Karpas-422 (cell line): ENCODE data around the gene DIP2B. TPM values are rescaled to one million over a fixed set of nuclear protein-coding genes. Genes with fewer than 3 reads are reported as not detected.
A peak's percentile ranks its signal among the peaks of the same experiment; 100 is the strongest.

ENCODE experiments used
- DNase-seq: peaks from one replicate; pipeline ENCODE4 v3.0.0-alpha.2; 2015
- H2AFZ ChIP-seq: fragments of 200-600 bp; sonication (generic); 2 replicates; pipeline ENCODE4 v1.6.1; 2014; ENCODE audit warnings: antibody characterized with exemption, low read length, mixed read lengths
- H3K27ac ChIP-seq: fragments of 200-600 bp; sonication (generic); 2 replicates; pipeline ENCODE4 v1.5.1; 2014; ENCODE audit warnings: mild to moderate bottlenecking, low read length, moderate library complexity
- H3K27me3 ChIP-seq: fragments of 200-600 bp; sonication (generic); 2 replicates; pipeline ENCODE4 v1.6.1; 2014; ENCODE audit warnings: low read length, mixed read lengths
- H3K36me3 ChIP-seq: fragments of 200-600 bp; sonication (generic); 2 replicates; pipeline ENCODE4 v1.6.1; 2014; ENCODE audit warnings: low read length, mixed read lengths; ENCODE audit not compliant: insufficient read depth
- H3K4me1 ChIP-seq: fragments of 200-600 bp; sonication (generic); 2 replicates; pipeline ENCODE4 v1.6.1; 2014; ENCODE audit warnings: mild to moderate bottlenecking, low read length, mixed read lengths
- H3K4me2 ChIP-seq: fragments of 200-600 bp; sonication (generic); 2 replicates; pipeline ENCODE4 v1.6.1; 2014; ENCODE audit warnings: low read length, low read depth, mild to moderate bottlenecking; ENCODE audit not compliant: poor library complexity, severe bottlenecking
- H3K4me3 ChIP-seq: fragments of 200-600 bp; sonication (generic); 2 replicates; pipeline ENCODE4 v1.5.1; 2014; ENCODE audit warnings: mild to moderate bottlenecking, antibody characterized with exemption, low read length, mixed read lengths
- H3K79me2 ChIP-seq: fragments of 200-600 bp; sonication (generic); 2 replicates; pipeline ENCODE4 v1.6.1; 2014; ENCODE audit warnings: mild to moderate bottlenecking, low read length, mixed read lengths
- H3K9ac ChIP-seq: fragments of 200-600 bp; sonication (generic); 2 replicates; pipeline ENCODE4 v1.6.0; 2014; ENCODE audit warnings: low read length
- H3K9me2 ChIP-seq: fragments of 200-600 bp; sonication (generic), shearing (Covaris generic); replicated peaks from 2 replicates; pipeline ENCODE4 v1.6.0; 2014; ENCODE audit warnings: mild to moderate bottlenecking, low read length, moderate library complexity; ENCODE audit not compliant: insufficient read depth
- H3K9me3 ChIP-seq: fragments of 300-700, 200-600 bp; sonication (generic); 2 replicates; pipeline ENCODE4 v1.6.1; 2014; ENCODE audit warnings: low read length, mixed read lengths
- H4K20me1 ChIP-seq: fragments of 200-600 bp; sonication (generic); 2 replicates; pipeline ENCODE4 v1.6.1; 2014; ENCODE audit warnings: mild to moderate bottlenecking, antibody characterized with exemption, low read length, low read depth; ENCODE audit not compliant: insufficient read depth
- total RNA-seq: library from RNA; depleted of rRNA; stranded (reverse); fragments of >200 nt; shearing (Covaris generic); gene quantifications from 2 replicates; pipeline ENCODE4 v1.2.3, GENCODE V29; 2014; ENCODE audit warnings: low replicate concordance

Gene DIP2B
- total RNA-seq, 1 experiment from 2014 or later, result 37.5 TPM

DNA sequence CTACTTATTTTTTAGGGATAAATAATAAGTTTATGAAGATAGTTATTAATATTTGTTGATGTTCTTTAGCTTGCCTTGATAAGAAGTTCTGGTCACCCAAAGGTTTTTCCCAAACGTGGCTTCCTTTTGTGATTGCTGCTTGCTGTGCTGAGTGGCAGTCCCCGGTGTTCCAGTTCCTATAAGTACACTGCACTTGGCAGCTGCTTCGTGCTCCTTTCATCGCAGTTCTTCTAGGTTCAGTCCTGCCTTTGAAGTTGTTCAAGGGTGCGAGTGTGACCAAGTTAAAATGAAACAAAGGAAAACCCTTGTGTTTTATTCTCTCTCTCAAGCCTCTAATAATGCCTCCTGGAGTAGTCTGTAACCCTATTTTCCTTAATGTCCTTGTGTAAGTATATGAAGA, 130.6 kb downstream of the DIP2B start:
- Histone ChIP-seq H3K9ac (no peak overlapping the region), H4K20me1 (no peaks in the 10 kb centered on the region), H3K4me1 (peaks cover 81% of the 10 kb centered on the region), H3K27me3 (no peaks in the 10 kb centered on the region), H3K27ac (peak overlapping the region; percentile 60), H3K9me3 (no peaks in the 10 kb centered on the region), H3K9me2 (no peaks in the 10 kb centered on the region), H2AFZ (no peak overlapping the region), H3K36me3 (no peaks in the 10 kb centered on the region), H3K4me2 (no peak overlapping the region), H3K4me3 (no peak overlapping the region), H3K79me2 (peaks cover 66% of the 10 kb centered on the region)
- DNase-seq, result no peak

DNA sequence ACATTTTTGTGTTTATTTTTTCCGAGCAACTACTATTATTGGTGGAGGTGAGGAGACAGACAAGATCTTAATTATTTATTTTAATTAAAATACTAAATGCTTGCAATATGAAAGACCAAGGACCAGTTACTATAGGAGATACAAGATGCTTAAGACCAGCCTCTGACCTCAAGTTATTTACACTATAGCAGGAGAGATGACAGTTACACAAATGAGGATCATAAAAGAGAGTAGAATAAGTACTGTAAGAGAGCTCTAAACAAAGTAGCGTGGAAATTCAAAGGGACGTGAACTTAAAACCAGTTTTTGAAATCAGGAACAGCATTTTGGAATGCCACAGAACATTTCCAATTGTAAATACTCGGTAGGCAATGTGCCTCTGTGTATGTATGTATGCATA, 131.1 kb downstream of the DIP2B start:
- Histone ChIP-seq H3K36me3 (no peaks in the 10 kb centered on the region), H3K9me3 (no peaks in the 10 kb centered on the region), H3K4me1 (peaks cover 86% of the 10 kb centered on the region), H3K27me3 (no peaks in the 10 kb centered on the region), H2AFZ (no peak overlapping the region), H3K79me2 (peaks cover 71% of the 10 kb centered on the region), H3K4me2 (no peak overlapping the region), H3K4me3 (no peak overlapping the region), H3K9me2 (no peaks in the 10 kb centered on the region), H4K20me1 (no peaks in the 10 kb centered on the region), H3K27ac (peak overlapping the region; percentile 60), H3K9ac (no peak overlapping the region)
- DNase-seq, result no peak

DNA sequence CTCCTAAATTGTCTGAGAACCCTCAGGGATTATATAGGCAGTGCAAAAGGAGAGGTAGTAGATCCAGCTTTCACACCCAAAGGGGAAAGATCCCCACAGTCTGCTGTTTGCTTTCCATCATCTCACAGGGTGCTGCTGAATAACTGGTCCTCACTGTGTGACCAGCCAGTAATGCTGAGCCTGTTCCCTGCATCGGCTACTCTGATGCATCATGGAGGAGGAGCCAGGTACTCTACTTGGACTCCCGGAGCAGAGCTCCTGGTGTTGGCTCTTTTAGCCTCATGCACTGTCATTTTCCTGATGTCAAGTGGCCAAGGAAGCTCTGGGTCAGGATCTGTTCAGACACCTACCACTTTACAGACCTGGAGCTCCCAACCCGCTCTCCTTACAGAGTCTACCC, 131.7 kb downstream of the DIP2B start:
- H3K79me2 ChIP-seq, result peaks cover 70% of the 10 kb centered on the region

DNA sequence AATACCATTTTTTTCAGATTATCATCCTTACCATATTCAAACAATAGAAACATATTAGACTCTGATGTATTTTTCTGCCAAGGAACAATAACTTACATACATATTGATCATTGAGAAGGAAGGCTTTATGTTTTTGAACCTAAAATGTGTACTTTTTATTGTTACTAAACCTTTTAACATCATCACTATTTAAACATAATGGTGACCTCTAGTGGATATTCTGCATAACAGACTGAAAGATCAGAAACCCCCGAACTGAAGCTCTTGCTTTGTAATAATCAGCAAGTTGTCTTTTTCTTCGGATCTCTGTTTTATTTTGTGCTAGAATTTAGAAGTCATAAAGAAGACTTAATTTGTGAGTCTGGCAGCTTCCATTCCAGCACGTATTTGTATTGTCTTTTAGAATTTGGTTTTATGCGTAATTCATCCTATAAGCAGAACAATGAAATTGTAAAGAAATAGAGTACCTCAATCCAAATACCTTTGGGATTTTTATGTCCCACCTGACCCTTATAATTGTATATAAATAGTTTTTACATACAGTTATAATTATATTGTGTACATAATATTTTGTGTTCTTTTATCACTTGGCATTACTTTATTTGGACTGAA, 133.2 kb downstream of the DIP2B start:
- DNase-seq, result peak; percentile 79
- Histone ChIP-seq H3K9me2 (no peaks in the 10 kb centered on the region), H3K36me3 (no peaks in the 10 kb centered on the region), H2AFZ (no peak overlapping the region), H3K9me3 (no peaks in the 10 kb centered on the region), H3K27ac (peak overlapping the region; percentile 63), H3K4me2 (peak overlapping the region; percentile 57), H4K20me1 (no peaks in the 10 kb centered on the region), H3K4me1 (peaks cover 79% of the 10 kb centered on the region), H3K27me3 (no peaks in the 10 kb centered on the region), H3K4me3 (no peak overlapping the region), H3K79me2 (peaks cover 68% of the 10 kb centered on the region), H3K9ac (no peak overlapping the region)

More for the DNA sequence above, 131.7 kb downstream of the DIP2B start:
- Histone ChIP-seq H3K9me3 (no peaks in the 10 kb centered on the region), H3K9me2 (no peaks in the 10 kb centered on the region), H3K27ac (peak overlapping the region; percentile 63), H3K36me3 (no peaks in the 10 kb centered on the region), H3K4me2 (no peak overlapping the region), H3K4me1 (peaks cover 87% of the 10 kb centered on the region), H4K20me1 (no peaks in the 10 kb centered on the region), H2AFZ (no peak overlapping the region), H3K9ac (no peak overlapping the region), H3K27me3 (no peaks in the 10 kb centered on the region), H3K4me3 (no peak overlapping the region)
- DNase-seq, result no peak

DNA sequence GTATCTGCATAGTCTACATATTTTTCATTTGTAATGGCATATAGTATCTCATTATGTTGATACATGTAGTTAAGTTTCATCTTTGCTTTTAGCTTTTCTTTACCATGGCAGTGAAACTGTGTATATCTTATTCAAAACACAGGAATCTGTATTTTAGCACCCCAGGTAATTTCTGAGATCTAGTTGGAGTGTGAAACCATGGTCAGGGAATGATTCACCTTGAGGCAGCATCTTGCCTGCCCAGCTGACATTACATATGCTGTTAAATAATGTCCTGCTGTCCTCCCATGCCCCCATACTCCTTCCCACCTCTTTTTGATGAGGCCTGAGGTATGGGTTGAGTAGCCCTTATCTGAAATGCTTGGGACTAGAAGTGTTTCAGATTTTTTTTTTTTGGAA, 133.7 kb downstream of the DIP2B start:
- Histone ChIP-seq H3K9ac (no peak overlapping the region), H3K4me2 (peak overlapping the region; percentile 57), H3K4me3 (no peak overlapping the region), H3K9me2 (no peaks in the 10 kb centered on the region), H4K20me1 (no peaks in the 10 kb centered on the region), H3K79me2 (peaks cover 67% of the 10 kb centered on the region), H3K4me1 (peaks cover 74% of the 10 kb centered on the region), H3K27ac (0 out of 2 replicates have a peak overlapping the region, but pooled peaks have one; percentile 63), H3K36me3 (no peaks in the 10 kb centered on the region), H3K9me3 (no peaks in the 10 kb centered on the region), H3K27me3 (no peaks in the 10 kb centered on the region), H2AFZ (no peak overlapping the region)
- DNase-seq, result no peak

- no peak overlapping the region for H2AFZ ChIP-seq
- H3K79me2 ChIP-seq, result peaks cover 69% of the 10 kb centered on the region
- peaks cover 62% of the 10 kb centered on the region for H3K4me1 ChIP-seq
Observed at GRCh38 chr12:50639721-50640120, 134.9 kb downstream of the DIP2B start.

DNA sequence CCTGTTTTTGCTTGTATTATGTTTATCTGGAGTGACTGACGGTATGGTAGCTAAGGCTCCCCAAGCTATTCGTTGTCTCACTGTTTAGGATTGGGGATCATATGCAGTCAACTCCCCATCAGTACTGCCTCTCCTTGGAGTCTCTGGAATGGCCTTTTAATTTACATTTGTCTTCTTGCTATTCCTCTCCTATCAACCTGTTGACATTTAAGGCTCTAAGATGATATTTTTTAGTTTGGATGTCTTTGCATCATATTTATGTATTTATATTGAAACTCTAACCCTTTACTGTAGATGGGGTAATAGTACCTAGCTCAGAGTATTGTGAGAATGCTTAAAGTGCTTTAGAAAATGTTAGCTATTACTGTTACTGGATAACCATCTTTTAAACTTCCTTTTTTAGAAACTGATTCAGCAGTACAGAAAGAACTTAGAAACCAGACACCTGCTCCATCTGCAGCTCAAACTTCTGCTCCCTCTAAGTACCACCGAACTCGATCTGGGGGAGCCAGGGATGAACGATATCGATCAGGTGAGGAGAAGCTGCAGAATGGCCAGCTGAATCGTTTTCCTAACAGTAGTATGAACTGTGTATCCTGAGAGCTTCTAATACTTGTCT, 135.6 kb downstream of the DIP2B start:
- Histone ChIP-seq H3K9me3 (no peaks in the 10 kb centered on the region), H3K4me1 (peaks cover 55% of the 10 kb centered on the region), H4K20me1 (no peaks in the 10 kb centered on the region), H3K9me2 (no peaks in the 10 kb centered on the region), H2AFZ (no peak overlapping the region), H3K9ac (peak overlapping the region; percentile 51), H3K79me2 (peaks cover 67% of the 10 kb centered on the region), H3K4me2 (peak overlapping the region; percentile 63), H3K4me3 (peak overlapping the region; percentile 22), H3K27ac (peak overlapping the region; percentile 74), H3K36me3 (no peaks in the 10 kb centered on the region), H3K27me3 (no peaks in the 10 kb centered on the region)
- peak; percentile 53 for DNase-seq

More at GRCh38 chr12:50639721-50640120, 134.9 kb downstream of the DIP2B start:
- Histone ChIP-seq H3K9me2 (no peaks in the 10 kb centered on the region), H3K9me3 (no peaks in the 10 kb centered on the region), H3K4me2 (peak overlapping the region; percentile 63), H3K9ac (peak overlapping the region; percentile 51), H3K27me3 (no peaks in the 10 kb centered on the region), H3K4me3 (peak overlapping the region; percentile 22), H4K20me1 (no peaks in the 10 kb centered on the region), H3K27ac (peak overlapping the region; percentile 74), H3K36me3 (no peaks in the 10 kb centered on the region)
- DNase-seq, result peak; percentile 65

DNA sequence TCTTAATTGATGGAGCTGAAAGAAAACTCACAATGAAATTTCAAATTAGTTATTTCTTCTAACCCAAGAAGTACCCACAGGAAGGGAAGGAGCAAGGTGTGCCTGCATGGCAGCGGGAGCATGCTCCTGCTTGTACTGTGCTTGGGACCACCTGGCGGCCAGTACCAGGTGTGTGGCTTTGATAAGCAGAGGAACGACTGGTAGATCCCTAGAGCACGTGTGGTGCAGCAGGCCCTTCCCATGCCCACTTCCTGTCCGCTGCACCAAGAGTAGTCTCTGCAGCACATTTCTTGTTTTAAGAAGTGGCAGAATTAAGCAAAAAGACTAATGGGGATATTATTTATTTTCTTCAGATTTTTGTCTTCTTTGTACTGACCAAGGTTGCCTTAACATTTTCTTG, 136.8 kb downstream of the DIP2B start:
- no peaks in the 10 kb centered on the region for H4K20me1 ChIP-seq
- H3K79me2 ChIP-seq, result peaks cover 57% of the 10 kb centered on the region
- H3K9me3 ChIP-seq, result no peaks in the 10 kb centered on the region
- no peak overlapping the region for H3K4me2 ChIP-seq
- no peaks in the 10 kb centered on the region for H3K36me3 ChIP-seq
- H3K9me2 ChIP-seq, result no peaks in the 10 kb centered on the region
- no peak overlapping the region for H3K27ac ChIP-seq
- no peaks in the 10 kb centered on the region for H3K27me3 ChIP-seq
- H3K4me3 ChIP-seq, result no peak overlapping the region
- no peak overlapping the region for H3K9ac ChIP-seq
- peaks cover 44% of the 10 kb centered on the region for H3K4me1 ChIP-seq
- DNase-seq, result no peak
- no peak overlapping the region for H2AFZ ChIP-seq
